ENCODE measurements around the gene THOC6.
A peak's percentile ranks its signal among the peaks of the same experiment; 100 is the strongest.

THOC6 gene

GRCh38 chr16:3020604-3021448, 3.0 kb upstream of the THOC6 start (continued):
- TF ChIP-seq, protein P1, sequence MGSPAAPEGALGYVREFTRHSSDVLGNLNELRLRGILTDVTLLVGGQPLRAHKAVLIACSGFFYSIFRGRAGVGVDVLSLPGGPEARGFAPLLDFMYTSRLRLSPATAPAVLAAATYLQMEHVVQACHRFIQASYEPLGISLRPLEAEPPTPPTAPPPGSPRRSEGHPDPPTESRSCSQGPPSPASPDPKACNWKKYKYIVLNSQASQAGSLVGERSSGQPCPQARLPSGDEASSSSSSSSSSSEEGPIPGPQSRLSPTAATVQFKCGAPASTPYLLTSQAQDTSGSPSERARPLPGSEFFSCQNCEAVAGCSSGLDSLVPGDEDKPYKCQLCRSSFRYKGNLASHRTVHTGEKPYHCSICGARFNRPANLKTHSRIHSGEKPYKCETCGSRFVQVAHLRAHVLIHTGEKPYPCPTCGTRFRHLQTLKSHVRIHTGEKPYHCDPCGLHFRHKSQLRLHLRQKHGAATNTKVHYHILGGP (tag by site-specific recombination; IDR thresholded peaks at IDR 0.05), result no peak
- TF ChIP-seq ZNF777 (tag by site-specific recombination; IDR thresholded peaks at IDR 0.05; ENCODE audit: borderline replicate concordance) (peak; percentile 56; the same call in 1 of the 2 replicates), REST (tag by site-specific recombination; IDR thresholded peaks at IDR 0.05) (peak; percentile 11; the same call in 1 of the 2 replicates), PRDM10 (tag by site-specific recombination; IDR thresholded peaks at IDR 0.05) (peak; percentile 75), ZNF174 (tag by site-specific recombination; IDR thresholded peaks at IDR 0.05) (no peak), ZNF623 (tag by site-specific recombination; IDR thresholded peaks at IDR 0.05) (peak; percentile 22; the same call in 1 of the 2 replicates), ZNF37A (tag by site-specific recombination; IDR thresholded peaks at IDR 0.05) (no peak), ZNF214 (tag by site-specific recombination; IDR thresholded peaks at IDR 0.05; ENCODE audit: borderline replicate concordance) (no peak), ZNF677 (tag by site-specific recombination; IDR thresholded peaks at IDR 0.05) (no peak), SCRT1 (tag by site-specific recombination; IDR thresholded peaks at IDR 0.05; ENCODE audit: borderline replicate concordance) (no peak), GLIS2 (tag by site-specific recombination; IDR thresholded peaks at IDR 0.05) (peak; percentile 99), ZBTB20 (tag by site-specific recombination; IDR thresholded peaks at IDR 0.05) (no peak; the same call in 1 of the 2 replicates), KLF10 (tag by site-specific recombination; IDR thresholded peaks at IDR 0.05) (peak; percentile 94), ZNF521 (tag by site-specific recombination; IDR thresholded peaks at IDR 0.05) (no peak), ZNF596 (tag by site-specific recombination; IDR thresholded peaks at IDR 0.05) (no peak), ZNF776 (tag by site-specific recombination; IDR thresholded peaks at IDR 0.05; ENCODE audit: borderline replicate concordance) (no peak), TCF7L2 (IDR thresholded peaks at IDR 0.05; ENCODE audit: borderline replicate concordance, low read depth, low read length) (no peak), ZBTB17 (tag by site-specific recombination; IDR thresholded peaks at IDR 0.05) (peak; percentile 32), ZFP69B (tag by site-specific recombination; IDR thresholded peaks at IDR 0.05) (peak; percentile 80), EGR2 (tag by site-specific recombination; IDR thresholded peaks at IDR 0.05; ENCODE audit: low read depth) (peak; percentile 36)
- TF ChIP-seq, protein P2, sequence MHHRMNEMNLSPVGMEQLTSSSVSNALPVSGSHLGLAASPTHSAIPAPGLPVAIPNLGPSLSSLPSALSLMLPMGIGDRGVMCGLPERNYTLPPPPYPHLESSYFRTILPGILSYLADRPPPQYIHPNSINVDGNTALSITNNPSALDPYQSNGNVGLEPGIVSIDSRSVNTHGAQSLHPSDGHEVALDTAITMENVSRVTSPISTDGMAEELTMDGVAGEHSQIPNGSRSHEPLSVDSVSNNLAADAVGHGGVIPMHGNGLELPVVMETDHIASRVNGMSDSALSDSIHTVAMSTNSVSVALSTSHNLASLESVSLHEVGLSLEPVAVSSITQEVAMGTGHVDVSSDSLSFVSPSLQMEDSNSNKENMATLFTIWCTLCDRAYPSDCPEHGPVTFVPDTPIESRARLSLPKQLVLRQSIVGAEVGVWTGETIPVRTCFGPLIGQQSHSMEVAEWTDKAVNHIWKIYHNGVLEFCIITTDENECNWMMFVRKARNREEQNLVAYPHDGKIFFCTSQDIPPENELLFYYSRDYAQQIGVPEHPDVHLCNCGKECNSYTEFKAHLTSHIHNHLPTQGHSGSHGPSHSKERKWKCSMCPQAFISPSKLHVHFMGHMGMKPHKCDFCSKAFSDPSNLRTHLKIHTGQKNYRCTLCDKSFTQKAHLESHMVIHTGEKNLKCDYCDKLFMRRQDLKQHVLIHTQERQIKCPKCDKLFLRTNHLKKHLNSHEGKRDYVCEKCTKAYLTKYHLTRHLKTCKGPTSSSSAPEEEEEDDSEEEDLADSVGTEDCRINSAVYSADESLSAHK (tag by site-specific recombination; IDR thresholded peaks at IDR 0.05), result peak; percentile 71
- TF ChIP-seq, protein P3, sequence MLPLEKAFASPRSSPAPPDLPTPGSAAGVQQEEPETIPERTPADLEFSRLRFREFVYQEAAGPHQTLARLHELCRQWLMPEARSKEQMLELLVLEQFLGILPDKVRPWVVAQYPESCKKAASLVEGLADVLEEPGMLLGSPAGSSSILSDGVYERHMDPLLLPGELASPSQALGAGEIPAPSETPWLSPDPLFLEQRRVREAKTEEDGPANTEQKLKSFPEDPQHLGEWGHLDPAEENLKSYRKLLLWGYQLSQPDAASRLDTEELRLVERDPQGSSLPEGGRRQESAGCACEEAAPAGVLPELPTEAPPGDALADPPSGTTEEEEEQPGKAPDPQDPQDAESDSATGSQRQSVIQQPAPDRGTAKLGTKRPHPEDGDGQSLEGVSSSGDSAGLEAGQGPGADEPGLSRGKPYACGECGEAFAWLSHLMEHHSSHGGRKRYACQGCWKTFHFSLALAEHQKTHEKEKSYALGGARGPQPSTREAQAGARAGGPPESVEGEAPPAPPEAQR (tag by site-specific recombination; IDR thresholded peaks at IDR 0.05), result no peak
- TF ChIP-seq, protein P4, sequence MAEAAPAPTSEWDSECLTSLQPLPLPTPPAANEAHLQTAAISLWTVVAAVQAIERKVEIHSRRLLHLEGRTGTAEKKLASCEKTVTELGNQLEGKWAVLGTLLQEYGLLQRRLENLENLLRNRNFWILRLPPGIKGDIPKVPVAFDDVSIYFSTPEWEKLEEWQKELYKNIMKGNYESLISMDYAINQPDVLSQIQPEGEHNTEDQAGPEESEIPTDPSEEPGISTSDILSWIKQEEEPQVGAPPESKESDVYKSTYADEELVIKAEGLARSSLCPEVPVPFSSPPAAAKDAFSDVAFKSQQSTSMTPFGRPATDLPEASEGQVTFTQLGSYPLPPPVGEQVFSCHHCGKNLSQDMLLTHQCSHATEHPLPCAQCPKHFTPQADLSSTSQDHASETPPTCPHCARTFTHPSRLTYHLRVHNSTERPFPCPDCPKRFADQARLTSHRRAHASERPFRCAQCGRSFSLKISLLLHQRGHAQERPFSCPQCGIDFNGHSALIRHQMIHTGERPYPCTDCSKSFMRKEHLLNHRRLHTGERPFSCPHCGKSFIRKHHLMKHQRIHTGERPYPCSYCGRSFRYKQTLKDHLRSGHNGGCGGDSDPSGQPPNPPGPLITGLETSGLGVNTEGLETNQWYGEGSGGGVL (tag by site-specific recombination; IDR thresholded peaks at IDR 0.05), result peak; percentile 99

Measured in HEK293 (cell line).